Kidney capillary endothelial cell (primary cell): ENCODE measurements around the gene CAMP.
"Not testable (repeated sequence)": the region's sequence is repeated elsewhere in the genome, so short reads cannot be mapped to it uniquely, and the experiment has no call there.

Experiments used
- DNase-seq: peaks from one replicate; pipeline ENCODE4 v3.0.0-alpha.2; 2018; ENCODE audit warnings: low spot score

The CAMP gene, protein sequence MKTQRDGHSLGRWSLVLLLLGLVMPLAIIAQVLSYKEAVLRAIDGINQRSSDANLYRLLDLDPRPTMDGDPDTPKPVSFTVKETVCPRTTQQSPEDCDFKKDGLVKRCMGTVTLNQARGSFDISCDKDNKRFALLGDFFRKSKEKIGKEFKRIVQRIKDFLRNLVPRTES

DNA sequence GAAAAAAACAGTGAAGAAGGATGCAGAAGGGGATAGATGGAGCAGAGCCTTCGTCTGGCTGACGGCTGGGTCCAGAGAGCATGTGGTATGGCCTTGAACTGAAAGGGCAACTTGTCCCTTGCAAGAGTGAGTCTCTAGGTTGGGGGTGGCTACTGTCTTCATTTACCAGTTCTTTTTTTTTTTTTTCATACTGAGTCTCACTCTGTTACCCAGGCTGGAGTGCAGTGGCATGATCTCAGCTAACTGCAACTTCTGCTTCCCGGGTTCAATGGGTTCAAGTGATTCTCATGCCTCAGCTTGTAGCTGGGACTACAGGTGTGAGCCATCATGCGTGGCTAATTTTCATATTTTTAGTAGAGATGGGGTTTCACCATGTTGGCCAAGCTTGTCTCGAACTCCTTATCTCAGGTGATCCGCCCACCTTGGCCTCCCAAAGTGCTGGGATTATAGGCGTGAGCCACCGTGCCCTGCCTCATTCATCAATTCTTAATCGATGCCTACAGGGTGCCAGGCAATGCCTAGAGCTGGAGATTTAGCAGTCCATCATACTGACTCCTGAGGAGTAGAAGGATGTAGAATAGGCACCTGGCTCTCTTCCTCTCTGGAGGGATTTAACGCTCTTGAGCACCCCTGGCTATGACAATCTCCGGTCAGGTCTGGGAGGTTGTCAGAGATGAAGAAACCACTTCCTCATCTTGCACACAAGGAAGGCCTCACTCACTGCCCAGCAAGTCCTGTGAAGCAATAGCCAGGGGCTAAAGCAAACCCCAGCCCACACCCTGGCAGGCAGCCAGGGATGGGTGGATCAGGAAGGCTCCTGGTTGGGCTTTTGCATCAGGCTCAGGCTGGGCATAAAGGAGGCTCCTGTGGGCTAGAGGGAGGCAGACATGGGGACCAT, at the start of gene CAMP:
Gene CAMP, plus strand, starts transcription at position 880 of the 898 bp plus-strand sequence. Its CDS starts 17 bp downstream, at position 897.
- DNase-seq: no peak

DNA sequence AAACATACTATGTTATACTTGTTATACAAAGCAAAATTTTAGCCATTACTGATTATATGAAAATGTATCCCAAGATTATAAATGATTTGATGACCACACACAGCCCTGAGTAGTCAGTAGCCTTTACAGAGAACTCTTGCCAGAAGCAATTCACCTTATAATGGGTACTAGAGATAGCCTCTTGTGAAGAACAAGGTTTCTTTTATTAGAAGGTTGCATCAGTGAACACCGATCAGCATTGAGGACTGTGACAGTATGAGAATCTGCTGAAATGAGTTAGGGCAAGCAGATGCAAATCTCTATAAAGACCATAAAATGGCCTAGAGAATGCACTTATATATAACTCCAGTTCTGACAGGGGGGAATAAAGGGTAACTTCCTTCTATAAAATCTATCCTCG, 45.2 kb upstream of the CAMP start:
- no peak for DNase-seq

DNA sequence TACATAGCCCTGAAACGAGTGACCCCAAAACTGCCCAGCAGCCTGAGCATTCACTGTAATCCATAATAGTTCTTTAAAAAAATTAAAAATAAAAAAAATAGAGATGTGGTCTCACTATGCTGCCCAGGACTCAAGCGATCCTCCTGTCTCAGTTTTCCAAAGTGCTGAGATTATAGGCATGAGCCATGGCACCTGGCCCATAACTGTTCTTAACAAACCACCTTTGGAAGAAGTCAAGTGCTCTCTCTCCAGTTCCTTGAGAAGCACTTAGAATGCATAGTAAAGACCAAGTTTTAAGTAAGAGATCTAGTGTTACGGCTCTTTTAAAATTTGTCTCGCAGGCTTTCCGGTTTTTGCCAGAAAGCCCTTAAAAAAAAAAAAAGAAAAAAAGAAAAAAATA, 43.3 kb upstream of the CAMP start:
- DNase-seq: no peak

DNA sequence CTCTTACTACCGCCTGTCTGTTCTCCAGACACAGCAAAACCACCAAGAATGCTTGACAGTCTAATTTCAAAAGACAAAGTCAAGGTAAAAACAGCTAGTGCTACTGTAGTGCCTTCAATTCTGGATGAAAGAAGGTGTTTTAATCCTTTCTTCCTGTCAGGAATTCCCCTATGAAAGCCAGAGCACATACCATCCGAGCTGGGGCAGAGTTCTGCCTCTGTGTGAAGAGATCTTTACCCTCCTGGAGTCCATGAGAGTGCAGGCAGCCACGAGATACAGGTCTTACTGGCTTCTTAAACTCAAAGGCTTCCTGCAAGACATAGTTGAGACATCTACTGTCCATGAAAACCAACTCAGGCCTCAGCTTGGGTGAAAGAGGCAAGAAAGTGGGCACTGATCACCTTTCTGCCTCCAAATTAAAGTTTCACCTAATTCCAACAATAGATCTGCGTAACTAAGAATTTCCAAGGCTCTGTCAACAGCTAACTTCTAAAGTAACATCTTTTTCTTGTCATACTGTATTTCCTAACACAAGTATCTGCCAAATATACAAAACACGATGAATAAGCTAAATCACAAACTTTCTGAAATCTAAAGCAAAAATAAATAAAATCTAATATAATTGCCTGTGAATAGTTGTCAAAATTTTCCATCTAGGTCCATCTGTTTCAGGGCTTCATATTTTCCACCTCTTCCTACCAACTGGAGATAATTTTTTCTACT, 42.6 kb upstream of the CAMP start:
- DNase-seq: no peak

DNA sequence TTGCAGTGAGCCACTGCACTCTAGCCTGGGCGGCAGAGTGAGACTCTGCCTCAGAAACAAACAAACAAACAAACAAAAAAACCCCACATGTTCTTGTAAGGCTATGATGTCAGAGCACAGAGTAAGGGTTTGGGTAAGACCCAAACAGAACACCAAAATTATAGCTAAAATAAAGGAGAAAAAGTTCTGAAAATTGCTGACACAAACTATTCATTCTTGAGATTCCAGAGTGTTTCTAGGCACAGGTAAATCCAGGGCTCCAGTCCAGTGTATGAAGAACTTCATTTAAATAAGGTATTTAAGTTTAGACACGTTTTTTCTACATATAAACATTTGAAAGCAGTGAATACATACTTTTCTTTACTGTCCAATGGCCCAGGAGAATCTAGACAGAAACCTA, 39.0 kb upstream of the CAMP start:
- no peak for DNase-seq

DNA sequence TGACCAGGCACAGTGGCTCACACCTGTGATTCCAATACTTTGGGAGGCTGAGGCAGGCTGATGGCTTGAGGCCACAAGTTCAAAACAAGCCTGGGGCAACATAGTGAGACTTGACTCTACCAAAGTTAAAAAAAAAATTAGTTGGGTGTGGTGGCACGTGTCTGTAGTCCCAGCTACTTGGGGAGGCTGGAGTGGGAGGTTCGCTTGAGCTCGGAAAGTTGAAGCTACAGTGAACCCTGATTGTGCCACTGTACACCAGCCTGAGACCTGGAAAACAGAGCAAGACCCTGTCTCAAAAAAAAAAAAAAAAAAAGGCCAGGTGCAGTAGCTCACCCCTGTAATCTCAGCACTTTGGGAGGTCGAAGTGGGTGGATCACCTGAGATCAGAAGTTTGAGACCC, 38.2 kb upstream of the CAMP start:
- no peak for DNase-seq

DNA sequence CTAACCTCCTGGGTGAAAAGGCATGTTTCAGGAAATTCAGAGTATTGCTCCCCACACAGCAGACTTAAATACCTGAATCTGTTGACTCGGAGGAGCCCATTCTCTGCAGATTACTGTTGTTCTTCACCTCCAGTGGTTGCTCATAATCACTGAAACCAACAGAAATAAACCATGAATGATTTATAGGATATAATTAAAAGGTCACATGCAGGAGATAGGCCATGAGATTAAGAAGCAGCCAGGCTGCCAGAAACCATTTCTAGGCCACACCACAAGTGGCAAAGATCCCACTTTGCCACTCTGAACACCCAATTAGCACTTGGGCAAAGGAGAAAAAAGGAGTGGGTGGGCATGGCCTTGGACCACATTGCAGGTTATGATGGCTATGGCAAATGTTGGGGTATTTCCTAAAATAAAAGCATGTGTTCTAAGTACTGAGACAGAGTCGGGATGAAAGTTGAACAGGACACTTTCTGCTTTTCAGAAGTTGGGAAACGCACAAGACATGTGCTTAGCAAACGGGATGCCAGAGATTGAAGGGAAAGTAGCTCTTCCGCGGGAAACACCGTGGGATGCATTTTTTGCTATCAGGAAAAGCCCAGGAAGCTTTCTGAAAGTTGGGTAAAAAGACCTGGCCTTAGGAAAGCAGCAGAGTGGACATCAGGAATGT, 36.5 kb upstream of the CAMP start:
- no peak for DNase-seq

DNA sequence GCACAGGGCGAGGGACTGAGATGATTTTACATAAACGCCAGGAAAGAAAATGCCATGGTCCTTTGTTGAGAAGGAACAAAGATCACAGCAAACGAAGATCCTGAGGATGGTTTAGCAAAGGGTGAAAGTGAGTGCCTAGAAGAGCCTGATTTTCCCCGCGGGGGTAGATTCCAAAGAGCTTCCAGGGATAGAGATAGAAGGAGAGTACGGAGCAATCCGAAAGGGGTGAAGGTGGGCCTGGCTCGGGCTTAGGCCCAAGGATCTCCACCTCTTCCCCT, 36.1 kb upstream of the CAMP start:
- peak; percentile 9 for DNase-seq

DNA sequence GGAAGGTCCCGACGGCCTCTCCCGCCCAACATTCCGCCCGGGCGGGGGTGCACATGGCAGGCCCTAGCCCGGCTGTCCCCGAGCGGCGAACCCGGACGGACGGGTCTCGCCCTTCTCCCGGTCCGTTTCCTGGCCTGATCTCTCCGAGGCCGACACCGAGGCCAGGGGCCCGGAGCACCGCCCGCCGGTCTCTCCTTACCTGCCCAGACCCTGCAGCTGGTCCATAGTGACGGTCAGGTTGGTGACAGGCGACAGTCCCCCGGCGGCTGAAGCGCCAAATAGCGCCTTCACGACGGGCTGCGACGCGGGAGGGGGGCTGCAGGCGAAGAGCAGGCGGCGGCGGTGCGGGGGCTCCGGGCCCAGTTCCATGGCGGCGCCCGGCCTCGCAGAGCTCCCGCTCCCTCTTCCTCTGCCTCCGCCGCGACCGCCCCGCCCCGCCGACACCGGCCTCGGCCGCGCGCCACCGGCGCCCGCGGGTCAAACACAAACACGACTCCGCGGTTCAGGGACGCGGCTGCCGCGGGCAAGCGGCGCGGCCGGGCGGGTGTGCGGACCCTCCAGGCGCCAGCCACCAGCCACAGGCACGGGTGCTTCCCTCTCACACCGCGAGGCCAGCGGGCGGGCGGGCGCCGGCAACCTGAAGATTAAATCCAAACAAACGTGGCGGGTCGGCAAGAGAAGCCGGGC, 35.6 kb upstream of the CAMP start:
- DNase-seq: no peak

DNA sequence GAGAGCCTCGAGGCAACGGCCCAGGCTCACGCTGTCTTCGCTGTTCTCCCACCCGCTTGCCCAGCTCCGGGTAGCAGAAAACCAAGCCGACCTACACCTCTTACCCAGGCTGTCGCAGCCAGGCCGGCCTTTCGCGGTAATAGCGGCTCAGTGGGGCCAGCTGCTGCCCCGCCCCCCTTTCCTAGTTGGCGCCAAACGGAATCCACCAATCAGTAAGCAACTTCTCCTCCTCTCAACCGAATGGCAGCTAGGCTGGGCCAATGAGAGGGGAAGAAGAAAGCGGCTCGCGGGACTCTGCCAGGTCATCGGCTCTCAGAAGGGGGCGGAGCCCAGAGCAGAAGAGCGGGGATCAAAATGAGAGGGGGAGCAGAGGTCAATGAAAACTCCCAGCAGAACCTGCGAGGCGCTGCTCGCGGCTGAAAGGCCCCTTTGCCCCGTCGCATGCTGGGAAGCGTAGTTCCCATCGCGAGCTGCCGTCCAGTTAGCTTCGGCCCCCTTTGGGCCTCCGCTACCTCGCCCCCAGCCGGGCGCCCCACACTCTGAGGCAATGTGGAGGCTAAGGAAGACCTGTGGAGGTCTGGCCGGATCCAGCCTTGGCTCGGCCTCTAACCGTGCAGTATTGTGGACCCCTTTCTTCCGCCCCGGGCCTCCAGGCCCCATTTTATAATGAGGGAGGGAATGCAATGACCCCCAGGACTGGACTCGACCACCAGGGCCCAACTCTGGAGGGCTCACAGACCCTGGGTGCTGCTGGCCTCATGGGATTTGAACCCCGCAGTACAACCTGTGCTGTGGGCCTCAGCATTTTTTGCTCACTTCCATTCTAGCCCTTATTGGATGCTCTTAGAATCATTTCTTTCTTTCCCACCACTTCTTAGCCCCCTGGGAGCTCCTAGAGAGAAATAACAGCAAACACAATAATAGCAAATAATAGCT, 34.8 kb upstream of the CAMP start, which contains the start of gene CDC25A:
Gene CDC25A, minus strand, starts transcription at position 152 of the 936 bp plus-strand sequence. CDS start 470 bp downstream, outside the sequence.
- peak; percentile 98 for DNase-seq

DNA sequence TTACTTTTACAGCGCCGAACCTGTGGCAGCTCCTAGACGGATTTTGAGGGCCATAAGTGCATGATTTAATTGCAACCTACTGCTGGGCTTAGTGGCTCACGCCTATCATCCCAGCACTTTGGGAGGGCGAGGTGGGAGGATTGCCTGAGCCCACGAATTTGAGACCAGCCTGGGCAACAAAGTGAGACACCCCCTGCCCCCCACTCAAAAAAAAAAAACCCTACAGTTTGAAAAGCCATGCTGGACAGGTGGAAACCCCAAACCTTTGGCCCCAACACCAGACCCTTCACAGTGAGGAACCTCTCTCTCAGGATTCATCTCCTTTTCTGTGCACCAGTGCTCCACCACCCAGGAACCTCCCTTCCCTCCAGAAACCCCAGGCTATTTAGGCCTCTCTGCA, 34.0 kb upstream of the CAMP start:
- no peak for DNase-seq

DNA sequence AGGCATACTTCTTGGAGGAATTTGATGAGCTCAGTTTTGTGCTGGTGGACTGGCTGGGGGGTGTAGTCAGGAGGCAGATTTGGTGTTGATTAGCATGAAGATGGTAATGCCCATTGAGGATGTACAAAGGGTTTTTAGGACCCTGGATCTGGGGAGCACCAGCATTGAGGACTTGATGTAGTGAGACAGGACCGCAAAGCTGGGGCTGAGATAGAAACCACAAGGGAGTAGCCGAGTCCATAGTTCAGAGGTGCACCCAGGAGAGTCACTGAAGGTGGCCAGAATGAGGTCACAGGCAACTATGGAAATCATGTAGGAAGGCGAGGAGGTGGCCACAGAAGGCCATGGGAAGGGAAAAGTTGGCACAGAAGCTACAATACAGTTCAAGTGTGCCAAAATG, 32.4 kb upstream of the CAMP start:
- no peak for DNase-seq

DNA sequence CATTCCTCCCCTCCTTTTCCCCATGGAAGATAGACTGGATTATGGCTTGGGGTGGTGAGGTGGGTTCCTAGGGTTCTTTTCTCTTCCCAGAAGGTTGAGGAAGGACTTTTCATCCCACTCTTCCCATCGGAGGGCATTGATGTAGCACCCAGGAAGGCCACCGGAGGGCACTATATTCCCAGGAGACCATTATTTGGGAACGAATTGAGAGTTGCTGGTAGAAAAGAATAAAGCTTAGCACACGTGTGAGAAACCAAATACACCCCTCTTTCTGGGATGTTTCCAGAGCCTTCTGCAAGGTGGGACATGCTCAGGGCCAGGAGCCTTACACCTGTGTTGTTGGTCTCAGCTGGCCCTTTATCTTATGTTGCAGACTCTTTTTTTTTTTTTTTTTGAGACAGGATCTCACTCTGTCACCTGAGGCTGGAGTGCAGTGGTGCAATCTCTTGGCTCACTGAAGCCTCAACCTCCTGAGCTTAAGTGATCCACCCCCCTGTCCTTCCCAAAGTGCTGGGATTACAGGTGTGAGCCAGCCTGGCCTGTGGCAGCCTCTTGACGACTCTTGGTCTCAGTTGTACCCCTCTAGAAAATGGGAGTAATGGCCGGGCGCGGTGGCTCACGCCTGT, 28.7 kb upstream of the CAMP start:
- DNase-seq: peak; percentile 56

DNA sequence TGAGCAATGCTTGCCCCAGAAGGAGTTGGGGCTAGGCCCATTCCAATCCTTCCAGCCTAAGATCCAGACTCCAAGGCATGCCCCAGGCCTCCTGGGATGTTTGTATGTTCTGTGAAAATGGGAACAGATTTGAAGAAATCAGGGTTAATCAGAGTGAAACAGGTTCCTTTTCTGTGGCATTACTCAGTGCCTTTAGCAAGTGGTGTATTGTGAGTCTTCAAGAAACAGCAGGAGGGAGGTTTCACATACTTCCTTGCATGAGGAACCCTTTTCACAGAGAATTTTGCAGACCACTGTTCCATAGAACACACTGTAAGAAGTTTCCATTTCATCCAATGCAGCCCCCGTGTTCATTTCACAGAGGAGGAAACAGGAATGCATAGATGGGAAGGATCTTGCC, 26.7 kb upstream of the CAMP start:
- no peak for DNase-seq

DNA sequence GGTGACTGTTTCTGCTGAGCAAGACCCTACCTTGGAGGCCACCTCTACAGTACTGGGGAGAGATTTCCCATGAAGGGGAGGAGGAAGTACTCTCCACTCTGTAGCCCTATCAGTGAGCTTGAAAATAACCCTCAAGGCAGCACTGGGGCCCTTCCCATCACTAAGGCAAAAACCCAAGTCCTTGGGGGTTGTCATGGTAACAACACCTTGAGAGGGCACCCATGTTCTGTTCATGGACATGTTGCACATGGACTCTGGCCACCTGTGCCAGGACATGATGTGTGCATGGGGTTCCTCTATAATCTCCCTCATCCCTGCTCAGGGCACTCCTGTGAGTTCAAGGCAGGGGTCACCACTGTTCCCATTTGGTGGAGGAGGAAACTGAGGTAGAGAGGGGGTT, 24.2 kb upstream of the CAMP start:
- DNase-seq: no peak

DNA sequence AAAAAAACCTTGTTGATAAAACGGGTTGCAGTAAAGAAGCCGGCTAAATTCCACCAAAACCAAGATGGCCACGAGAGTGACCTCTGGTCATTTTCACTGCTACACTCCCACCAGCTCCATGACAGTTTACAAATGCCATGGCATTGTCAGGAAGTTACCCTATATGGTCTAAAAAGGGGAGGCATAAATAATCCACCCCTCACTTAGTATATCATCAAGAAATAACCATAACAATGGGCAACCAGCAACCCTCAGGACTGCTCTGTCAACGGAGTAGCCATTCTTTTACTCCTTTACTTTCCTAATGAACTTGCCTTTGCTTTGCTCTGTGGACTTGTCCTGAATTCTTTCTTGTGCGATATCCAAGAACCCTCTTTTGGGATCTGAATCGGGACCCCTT, 20.7 kb upstream of the CAMP start:
- DNase-seq: no peak

DNA sequence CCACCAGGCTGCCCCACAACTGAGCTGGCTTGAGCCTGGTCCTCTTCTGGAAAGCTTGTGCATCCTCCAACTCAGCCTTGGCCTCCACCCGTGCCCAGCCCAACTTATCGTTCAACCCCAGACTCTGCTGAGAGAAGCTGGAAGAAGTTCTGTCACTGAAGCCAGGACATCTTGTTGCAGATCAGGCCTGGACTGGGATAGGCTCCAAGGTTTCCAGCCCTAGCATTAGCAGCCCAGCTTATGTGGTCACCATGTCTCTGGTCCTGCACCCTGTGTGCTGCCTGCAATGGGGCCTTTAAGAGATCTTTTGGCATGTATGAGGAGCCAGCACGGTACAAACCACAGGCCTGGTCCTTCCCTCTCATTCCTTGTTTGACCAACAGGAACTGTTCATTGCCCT, 15.2 kb upstream of the CAMP start:
- no peak for DNase-seq

DNA sequence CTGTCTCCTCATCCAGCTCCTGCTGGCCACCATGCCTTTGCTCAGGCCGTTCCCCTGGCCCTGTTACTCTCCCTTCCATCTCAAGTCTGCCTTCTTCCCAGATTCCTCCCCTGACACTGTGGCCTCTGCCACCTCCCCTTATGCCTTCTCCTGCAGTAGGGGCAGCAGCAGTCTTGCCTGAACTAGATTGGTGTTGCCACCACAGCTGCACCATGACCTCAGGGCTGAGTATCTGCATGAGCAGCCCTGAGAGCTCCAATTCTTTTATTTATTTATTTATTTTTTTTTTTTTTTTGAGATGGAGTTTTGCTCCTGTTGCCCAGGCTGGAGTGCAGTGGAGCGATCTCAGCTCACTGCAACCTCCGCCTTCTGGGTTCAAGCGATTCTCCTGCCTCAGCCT, 13.8 kb upstream of the CAMP start:
- DNase-seq: no peak

DNA sequence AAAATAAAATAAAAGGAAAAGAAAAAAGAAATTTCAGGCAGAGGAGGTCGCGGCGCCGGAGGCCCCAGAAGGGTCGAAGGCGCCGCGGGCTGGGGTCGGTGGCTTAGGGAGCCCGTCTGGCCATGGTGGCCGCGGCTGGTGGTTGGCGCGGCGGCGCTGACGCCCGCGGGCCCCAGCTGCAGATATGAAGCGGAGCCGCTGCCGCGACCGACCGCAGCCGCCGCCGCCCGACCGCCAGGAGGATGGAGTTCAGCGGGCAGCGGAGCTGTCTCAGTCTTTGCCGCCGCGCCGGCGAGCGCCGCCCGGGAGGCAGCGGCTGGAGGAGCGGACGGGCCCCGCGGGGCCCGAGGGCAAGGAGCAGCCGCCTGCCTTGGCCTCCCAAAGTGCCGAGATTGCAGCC, 12.8 kb upstream of the CAMP start:
- not testable (repeated sequence) for DNase-seq

DNA sequence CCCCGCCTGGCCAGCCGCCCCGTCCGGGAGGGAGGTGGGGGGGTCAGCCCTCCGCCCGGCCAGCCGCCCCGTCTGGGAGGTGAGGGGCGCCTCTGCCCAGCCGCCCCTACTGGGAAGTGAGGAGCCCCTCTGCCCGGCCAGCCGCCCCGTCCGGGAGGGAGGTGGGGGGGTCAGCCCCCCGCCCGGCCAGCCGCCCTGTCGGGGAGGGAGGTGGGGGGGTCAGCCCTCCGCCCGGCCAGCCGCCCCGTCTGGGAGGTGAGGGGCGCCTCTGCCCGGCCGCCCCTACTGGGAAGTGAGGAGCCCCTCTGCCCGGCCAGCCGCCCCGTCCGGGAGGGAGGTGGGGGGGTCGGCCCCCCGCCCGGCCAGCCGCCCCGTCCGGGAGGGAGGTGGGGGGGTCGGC, 11.5 kb upstream of the CAMP start:
- not testable (repeated sequence) for DNase-seq
